ENCODE measurements around the gene CTU1. TPM values are rescaled to one million over a fixed set of nuclear protein-coding genes. Genes with fewer than 3 reads are reported as not detected.

CTU1 gene
- total RNA-seq, 1 experiment from 2014 or later: 8.6 TPM

DNA sequence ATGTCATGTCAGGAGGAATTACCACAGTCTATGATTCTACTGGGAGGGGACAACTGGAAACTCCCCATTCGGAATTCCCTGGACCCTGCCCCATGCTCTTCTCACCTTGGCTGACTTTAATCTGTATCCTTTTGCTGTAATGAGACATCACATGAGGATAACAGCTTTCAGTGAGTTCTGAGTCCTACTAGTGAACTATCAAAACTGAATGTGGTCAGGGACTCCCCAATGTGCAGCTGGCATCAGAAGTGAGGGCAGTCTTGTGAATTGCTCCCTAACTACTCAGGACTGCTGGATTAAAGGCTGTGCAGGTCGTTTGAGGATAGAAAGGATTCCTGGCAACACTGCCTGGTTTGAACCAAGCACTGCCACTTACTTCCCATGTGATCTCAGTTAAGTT is 49.1 kb upstream of the CTU1 start:
- no peak for ATAC-seq
- no peak for TF ChIP-seq MXD4 (CRISPR knock-in tag; IDR thresholded peaks at IDR 0.05; ENCODE audit: borderline replicate concordance)
- POLR2A ChIA-PET: no interaction called here
- CTCF ChIA-PET: interaction anchor here (1.0 to 3.8 kb wide), 13 partner anchors 11 to 500 kb away, joined by 3 to 85 read pairs (median 7); no protein-coding TSS in a partner anchor
- peaks cover 4% of the 10 kb centered on the region; the same call in 1 of the 2 replicates for H3K4me1 Mint-ChIP-seq
- no peak overlapping the region for H3K4me3 Mint-ChIP-seq
- no peak for DNase-seq (ENCODE audit: low spot score)
- no peak overlapping the region for H3K27ac Mint-ChIP-seq
- no peaks in the 10 kb centered on the region for H3K36me3 Mint-ChIP-seq
- H3K27me3 Mint-ChIP-seq (ENCODE audit: low read depth): peaks cover 13% of the 10 kb centered on the region
- H3K9me3 Mint-ChIP-seq: peaks cover 3% of the 10 kb centered on the region; the same call in 1 of the 2 replicates

DNA sequence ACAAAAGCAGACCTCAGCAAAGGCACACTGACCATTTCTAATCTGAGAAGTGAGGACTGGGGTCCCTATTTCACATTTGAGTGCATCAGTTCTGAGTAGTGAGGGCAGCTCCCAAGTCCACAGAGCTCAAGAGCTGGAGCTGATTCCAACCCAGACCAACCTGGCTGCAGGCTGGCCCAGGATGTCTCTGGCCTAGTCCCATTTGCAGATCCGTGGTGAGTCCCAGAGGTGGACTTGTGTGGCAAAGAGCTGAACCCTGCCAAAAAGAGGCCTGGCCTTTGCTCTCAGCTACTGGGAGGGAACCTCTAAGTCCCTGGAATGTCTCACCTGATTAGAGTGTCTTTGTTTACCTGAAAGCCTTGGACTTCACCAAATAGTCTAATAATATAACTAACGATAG is 48.5 kb upstream of the CTU1 start:
- CTCF ChIA-PET: interaction anchor here (1.2 to 3.8 kb wide), 5 partner anchors 16 to 500 kb away, joined by 3 to 85 read pairs (median 11); no protein-coding TSS in a partner anchor
- H3K27ac Mint-ChIP-seq: no peak overlapping the region

More for the DNA sequence above, 48.5 kb upstream of the CTU1 start:
- no peak for DNase-seq (ENCODE audit: low spot score)
- Mint-ChIP-seq H3K4me3 (no peak overlapping the region), H3K4me1 (peaks cover 4% of the 10 kb centered on the region; the same call in 1 of the 2 replicates), H3K9me3 (peaks cover 8% of the 10 kb centered on the region; the same call in 1 of the 2 replicates), H3K36me3 (no peaks in the 10 kb centered on the region), H3K27me3 (ENCODE audit: low read depth) (peaks cover 16% of the 10 kb centered on the region)
- no peak for ATAC-seq
- TF ChIP-seq ZNF138 (CRISPR knock-in tag; conservative IDR thresholded peaks at IDR 0.05): no peak
- TF ChIP-seq, protein P1, sequence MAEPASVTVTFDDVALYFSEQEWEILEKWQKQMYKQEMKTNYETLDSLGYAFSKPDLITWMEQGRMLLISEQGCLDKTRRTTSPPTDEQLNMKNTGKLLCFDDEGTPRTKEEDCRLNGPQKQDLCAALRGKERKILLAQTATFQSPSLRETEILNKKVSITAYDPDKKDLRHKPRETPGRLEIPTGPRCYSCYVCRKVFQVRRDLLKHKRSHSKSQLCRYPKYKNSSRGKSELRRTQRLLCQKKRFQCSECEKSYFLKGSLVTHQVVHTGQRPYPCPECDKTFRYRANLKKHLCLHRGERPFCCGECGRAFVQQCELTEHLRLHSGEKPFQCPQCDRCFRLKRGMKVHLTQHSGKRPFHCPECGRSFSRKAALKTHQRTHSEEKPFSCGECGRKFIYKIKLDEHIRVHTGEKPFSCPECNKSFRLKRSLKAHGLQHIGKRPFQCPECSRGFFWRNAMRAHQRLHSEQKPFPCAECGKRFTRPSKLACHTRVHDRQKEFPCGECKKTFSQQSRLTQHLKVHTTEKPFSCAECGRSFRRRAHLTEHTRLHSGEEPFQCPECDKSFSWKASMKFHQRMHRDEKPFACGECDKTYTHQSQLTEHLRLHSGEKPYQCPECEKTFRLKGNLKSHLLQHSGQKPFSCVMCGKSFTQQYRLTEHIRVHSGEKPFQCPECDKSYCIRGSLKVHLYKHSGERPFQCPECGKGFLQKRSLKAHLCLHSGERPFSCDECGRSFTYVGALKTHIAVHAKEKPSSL (CRISPR knock-in tag; conservative IDR thresholded peaks at IDR 0.05): no peak
- TF ChIP-seq, protein P2, sequence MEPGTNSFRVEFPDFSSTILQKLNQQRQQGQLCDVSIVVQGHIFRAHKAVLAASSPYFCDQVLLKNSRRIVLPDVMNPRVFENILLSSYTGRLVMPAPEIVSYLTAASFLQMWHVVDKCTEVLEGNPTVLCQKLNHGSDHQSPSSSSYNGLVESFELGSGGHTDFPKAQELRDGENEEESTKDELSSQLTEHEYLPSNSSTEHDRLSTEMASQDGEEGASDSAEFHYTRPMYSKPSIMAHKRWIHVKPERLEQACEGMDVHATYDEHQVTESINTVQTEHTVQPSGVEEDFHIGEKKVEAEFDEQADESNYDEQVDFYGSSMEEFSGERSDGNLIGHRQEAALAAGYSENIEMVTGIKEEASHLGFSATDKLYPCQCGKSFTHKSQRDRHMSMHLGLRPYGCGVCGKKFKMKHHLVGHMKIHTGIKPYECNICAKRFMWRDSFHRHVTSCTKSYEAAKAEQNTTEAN (CRISPR knock-in tag; IDR thresholded peaks at IDR 0.05): no peak
- TF ChIP-seq, protein P3, sequence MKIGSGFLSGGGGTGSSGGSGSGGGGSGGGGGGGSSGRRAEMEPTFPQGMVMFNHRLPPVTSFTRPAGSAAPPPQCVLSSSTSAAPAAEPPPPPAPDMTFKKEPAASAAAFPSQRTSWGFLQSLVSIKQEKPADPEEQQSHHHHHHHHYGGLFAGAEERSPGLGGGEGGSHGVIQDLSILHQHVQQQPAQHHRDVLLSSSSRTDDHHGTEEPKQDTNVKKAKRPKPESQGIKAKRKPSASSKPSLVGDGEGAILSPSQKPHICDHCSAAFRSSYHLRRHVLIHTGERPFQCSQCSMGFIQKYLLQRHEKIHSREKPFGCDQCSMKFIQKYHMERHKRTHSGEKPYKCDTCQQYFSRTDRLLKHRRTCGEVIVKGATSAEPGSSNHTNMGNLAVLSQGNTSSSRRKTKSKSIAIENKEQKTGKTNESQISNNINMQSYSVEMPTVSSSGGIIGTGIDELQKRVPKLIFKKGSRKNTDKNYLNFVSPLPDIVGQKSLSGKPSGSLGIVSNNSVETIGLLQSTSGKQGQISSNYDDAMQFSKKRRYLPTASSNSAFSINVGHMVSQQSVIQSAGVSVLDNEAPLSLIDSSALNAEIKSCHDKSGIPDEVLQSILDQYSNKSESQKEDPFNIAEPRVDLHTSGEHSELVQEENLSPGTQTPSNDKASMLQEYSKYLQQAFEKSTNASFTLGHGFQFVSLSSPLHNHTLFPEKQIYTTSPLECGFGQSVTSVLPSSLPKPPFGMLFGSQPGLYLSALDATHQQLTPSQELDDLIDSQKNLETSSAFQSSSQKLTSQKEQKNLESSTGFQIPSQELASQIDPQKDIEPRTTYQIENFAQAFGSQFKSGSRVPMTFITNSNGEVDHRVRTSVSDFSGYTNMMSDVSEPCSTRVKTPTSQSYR (CRISPR knock-in tag; IDR thresholded peaks at IDR 0.05): no peak
- no peak for TF ChIP-seq ZNF396 (CRISPR knock-in tag; IDR thresholded peaks at IDR 0.05; ENCODE audit: borderline replicate concordance)
- TF ChIP-seq, protein P4, sequence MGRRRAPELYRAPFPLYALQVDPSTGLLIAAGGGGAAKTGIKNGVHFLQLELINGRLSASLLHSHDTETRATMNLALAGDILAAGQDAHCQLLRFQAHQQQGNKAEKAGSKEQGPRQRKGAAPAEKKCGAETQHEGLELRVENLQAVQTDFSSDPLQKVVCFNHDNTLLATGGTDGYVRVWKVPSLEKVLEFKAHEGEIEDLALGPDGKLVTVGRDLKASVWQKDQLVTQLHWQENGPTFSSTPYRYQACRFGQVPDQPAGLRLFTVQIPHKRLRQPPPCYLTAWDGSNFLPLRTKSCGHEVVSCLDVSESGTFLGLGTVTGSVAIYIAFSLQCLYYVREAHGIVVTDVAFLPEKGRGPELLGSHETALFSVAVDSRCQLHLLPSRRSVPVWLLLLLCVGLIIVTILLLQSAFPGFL (CRISPR knock-in tag; IDR thresholded peaks at IDR 0.05; ENCODE audit: borderline replicate concordance): no peak
- TF ChIP-seq, protein P5, sequence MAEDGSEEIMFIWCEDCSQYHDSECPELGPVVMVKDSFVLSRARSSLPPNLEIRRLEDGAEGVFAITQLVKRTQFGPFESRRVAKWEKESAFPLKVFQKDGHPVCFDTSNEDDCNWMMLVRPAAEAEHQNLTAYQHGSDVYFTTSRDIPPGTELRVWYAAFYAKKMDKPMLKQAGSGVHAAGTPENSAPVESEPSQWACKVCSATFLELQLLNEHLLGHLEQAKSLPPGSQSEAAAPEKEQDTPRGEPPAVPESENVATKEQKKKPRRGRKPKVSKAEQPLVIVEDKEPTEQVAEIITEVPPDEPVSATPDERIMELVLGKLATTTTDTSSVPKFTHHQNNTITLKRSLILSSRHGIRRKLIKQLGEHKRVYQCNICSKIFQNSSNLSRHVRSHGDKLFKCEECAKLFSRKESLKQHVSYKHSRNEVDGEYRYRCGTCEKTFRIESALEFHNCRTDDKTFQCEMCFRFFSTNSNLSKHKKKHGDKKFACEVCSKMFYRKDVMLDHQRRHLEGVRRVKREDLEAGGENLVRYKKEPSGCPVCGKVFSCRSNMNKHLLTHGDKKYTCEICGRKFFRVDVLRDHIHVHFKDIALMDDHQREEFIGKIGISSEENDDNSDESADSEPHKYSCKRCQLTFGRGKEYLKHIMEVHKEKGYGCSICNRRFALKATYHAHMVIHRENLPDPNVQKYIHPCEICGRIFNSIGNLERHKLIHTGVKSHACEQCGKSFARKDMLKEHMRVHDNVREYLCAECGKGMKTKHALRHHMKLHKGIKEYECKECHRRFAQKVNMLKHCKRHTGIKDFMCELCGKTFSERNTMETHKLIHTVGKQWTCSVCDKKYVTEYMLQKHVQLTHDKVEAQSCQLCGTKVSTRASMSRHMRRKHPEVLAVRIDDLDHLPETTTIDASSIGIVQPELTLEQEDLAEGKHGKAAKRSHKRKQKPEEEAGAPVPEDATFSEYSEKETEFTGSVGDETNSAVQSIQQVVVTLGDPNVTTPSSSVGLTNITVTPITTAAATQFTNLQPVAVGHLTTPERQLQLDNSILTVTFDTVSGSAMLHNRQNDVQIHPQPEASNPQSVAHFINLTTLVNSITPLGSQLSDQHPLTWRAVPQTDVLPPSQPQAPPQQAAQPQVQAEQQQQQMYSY (CRISPR knock-in tag; IDR thresholded peaks at IDR 0.05): no peak
- no peak for TF ChIP-seq ELF4 (CRISPR knock-in tag; IDR thresholded peaks at IDR 0.05; ENCODE audit: low read depth)
- TF ChIP-seq, protein P6, sequence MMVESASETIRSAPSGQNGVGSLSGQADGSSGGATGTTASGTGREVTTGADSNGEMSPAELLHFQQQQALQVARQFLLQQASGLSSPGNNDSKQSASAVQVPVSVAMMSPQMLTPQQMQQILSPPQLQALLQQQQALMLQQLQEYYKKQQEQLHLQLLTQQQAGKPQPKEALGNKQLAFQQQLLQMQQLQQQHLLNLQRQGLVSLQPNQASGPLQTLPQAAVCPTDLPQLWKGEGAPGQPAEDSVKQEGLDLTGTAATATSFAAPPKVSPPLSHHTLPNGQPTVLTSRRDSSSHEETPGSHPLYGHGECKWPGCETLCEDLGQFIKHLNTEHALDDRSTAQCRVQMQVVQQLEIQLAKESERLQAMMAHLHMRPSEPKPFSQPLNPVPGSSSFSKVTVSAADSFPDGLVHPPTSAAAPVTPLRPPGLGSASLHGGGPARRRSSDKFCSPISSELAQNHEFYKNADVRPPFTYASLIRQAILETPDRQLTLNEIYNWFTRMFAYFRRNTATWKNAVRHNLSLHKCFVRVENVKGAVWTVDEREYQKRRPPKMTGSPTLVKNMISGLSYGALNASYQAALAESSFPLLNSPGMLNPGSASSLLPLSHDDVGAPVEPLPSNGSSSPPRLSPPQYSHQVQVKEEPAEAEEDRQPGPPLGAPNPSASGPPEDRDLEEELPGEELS (CRISPR knock-in tag; IDR thresholded peaks at IDR 0.05): no peak
- TF ChIP-seq ZBTB21 (CRISPR knock-in tag; IDR thresholded peaks at IDR 0.05; ENCODE audit: borderline replicate concordance): no peak
- TF ChIP-seq, protein P7, sequence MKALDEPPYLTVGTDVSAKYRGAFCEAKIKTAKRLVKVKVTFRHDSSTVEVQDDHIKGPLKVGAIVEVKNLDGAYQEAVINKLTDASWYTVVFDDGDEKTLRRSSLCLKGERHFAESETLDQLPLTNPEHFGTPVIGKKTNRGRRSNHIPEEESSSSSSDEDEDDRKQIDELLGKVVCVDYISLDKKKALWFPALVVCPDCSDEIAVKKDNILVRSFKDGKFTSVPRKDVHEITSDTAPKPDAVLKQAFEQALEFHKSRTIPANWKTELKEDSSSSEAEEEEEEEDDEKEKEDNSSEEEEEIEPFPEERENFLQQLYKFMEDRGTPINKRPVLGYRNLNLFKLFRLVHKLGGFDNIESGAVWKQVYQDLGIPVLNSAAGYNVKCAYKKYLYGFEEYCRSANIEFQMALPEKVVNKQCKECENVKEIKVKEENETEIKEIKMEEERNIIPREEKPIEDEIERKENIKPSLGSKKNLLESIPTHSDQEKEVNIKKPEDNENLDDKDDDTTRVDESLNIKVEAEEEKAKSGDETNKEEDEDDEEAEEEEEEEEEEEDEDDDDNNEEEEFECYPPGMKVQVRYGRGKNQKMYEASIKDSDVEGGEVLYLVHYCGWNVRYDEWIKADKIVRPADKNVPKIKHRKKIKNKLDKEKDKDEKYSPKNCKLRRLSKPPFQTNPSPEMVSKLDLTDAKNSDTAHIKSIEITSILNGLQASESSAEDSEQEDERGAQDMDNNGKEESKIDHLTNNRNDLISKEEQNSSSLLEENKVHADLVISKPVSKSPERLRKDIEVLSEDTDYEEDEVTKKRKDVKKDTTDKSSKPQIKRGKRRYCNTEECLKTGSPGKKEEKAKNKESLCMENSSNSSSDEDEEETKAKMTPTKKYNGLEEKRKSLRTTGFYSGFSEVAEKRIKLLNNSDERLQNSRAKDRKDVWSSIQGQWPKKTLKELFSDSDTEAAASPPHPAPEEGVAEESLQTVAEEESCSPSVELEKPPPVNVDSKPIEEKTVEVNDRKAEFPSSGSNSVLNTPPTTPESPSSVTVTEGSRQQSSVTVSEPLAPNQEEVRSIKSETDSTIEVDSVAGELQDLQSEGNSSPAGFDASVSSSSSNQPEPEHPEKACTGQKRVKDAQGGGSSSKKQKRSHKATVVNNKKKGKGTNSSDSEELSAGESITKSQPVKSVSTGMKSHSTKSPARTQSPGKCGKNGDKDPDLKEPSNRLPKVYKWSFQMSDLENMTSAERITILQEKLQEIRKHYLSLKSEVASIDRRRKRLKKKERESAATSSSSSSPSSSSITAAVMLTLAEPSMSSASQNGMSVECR (CRISPR knock-in tag; IDR thresholded peaks at IDR 0.05; ENCODE audit: borderline replicate concordance): no peak
- TF ChIP-seq, protein P8, sequence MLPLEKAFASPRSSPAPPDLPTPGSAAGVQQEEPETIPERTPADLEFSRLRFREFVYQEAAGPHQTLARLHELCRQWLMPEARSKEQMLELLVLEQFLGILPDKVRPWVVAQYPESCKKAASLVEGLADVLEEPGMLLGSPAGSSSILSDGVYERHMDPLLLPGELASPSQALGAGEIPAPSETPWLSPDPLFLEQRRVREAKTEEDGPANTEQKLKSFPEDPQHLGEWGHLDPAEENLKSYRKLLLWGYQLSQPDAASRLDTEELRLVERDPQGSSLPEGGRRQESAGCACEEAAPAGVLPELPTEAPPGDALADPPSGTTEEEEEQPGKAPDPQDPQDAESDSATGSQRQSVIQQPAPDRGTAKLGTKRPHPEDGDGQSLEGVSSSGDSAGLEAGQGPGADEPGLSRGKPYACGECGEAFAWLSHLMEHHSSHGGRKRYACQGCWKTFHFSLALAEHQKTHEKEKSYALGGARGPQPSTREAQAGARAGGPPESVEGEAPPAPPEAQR (CRISPR knock-in tag; IDR thresholded peaks at IDR 0.05): no peak
- TF ChIP-seq RORB (CRISPR knock-in tag; IDR thresholded peaks at IDR 0.05): no peak
- POLR2A ChIA-PET: no interaction called here

Measured in WTC11 (cell line).